ENCODE measurements around the gene XRRA1.

Gene XRRA1

DNA sequence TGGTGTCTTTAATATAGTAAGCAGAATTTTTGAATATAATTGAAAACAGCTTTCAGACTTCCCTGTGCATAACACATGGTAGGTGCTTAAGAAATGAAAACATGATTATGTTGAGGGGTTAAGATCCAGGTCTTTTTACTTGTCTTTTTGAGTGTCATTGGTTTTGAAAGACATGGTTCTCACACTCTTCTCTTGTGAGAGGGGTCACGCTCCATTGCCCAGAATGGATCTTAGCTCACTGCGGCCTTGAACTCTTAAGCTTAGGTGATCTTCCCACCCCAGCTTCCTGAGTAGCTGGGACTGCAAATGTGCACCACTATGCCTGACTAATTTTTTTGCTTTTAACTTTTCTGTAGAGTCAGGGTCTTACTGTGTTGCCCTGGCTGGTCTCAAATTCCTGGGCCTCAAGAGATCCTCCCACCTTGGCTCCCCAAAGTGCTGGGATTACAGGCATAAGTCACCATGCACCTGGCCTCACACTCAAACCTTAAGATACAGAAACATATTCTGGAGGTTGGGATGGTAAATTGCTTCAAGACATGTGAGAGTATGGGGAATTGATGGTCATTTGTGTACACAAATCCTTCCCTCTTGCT is 1.6 kb upstream of the XRRA1 start:
- peak overlapping the region; percentile 97 for H3K4me3 ChIP-seq (replicated peaks; ENCODE audit: low read depth, low read length)
- TF ChIP-seq, protein P1, sequence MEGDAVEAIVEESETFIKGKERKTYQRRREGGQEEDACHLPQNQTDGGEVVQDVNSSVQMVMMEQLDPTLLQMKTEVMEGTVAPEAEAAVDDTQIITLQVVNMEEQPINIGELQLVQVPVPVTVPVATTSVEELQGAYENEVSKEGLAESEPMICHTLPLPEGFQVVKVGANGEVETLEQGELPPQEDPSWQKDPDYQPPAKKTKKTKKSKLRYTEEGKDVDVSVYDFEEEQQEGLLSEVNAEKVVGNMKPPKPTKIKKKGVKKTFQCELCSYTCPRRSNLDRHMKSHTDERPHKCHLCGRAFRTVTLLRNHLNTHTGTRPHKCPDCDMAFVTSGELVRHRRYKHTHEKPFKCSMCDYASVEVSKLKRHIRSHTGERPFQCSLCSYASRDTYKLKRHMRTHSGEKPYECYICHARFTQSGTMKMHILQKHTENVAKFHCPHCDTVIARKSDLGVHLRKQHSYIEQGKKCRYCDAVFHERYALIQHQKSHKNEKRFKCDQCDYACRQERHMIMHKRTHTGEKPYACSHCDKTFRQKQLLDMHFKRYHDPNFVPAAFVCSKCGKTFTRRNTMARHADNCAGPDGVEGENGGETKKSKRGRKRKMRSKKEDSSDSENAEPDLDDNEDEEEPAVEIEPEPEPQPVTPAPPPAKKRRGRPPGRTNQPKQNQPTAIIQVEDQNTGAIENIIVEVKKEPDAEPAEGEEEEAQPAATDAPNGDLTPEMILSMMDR (IDR thresholded peaks at IDR 0.05; ENCODE audit: low read length, missing control alignments): no peak
- no peak for DNase-seq (ENCODE audit: low read depth)

- DNase-seq (ENCODE audit: low read depth): no peak
- peak overlapping the region; percentile 97 for H3K4me3 ChIP-seq (replicated peaks; ENCODE audit: low read depth, low read length)
- TF ChIP-seq, protein P1 (IDR thresholded peaks at IDR 0.05; ENCODE audit: low read length, missing control alignments): no peak
These were observed 854 bp upstream of the XRRA1 start for GRCh38 chr11:74949753-74950137.

DNA sequence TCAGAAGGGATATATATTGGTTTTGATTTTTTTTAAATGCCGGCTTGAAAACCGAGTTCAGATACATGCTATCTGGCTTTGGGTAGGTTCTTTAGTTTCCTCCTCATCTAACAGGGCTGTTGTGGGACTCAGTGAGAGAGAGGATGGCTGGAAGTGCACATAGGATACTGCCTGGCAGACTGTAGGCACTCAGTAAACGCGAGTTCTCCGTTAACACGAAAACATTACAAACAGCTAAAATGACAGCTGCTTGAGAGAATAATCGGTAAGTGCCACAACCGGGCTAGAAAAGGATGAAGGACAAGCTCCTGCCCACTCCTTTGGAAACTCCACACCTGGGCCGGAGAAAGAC is 369 bp downstream of the XRRA1 start:
- peak overlapping the region; percentile 97 for H3K4me3 ChIP-seq (replicated peaks; ENCODE audit: low read depth, low read length)
- DNase-seq (ENCODE audit: low read depth): peak; percentile 30
- TF ChIP-seq, protein P1 (IDR thresholded peaks at IDR 0.05; ENCODE audit: low read length, missing control alignments): no peak

DNA sequence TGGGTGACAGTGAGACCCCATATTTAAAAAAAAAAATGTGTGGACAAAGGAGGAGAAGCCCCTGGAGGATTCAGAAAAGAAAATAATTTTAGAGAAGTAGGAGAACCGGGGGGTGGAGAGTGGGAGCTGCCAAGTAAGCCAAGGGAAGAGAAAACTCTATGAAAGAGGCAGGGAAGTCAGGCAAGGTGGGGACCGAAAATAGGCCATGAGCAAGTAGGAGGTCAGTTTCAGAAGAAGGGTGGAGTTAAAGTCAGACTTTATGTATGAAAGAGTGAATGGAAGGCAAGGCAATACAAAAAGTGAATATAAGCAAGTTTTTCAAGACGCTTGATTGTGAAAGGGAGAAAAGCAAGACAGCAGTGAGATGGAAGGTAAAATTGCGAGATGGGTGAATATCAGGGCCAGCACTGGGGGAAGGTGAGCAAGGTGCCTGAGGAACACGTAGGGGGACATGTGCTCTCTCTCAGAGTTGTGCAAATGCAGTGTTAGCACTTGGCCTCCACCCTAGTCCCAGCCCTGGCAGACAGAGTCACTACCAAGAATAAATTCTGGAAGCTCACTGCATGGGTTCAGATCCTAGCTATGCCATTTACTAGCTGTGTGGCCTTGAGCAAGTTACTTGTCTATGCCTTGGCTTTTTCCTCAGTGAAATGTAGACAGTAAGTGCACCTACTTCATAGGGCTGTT is 6.7 kb downstream of the XRRA1 start:
- DNase-seq (ENCODE audit: low read depth): no peak
- H3K4me3 ChIP-seq (replicated peaks; ENCODE audit: low read depth, low read length): no peak overlapping the region
- TF ChIP-seq, protein P1 (IDR thresholded peaks at IDR 0.05; ENCODE audit: low read length, missing control alignments): no peak

DNA sequence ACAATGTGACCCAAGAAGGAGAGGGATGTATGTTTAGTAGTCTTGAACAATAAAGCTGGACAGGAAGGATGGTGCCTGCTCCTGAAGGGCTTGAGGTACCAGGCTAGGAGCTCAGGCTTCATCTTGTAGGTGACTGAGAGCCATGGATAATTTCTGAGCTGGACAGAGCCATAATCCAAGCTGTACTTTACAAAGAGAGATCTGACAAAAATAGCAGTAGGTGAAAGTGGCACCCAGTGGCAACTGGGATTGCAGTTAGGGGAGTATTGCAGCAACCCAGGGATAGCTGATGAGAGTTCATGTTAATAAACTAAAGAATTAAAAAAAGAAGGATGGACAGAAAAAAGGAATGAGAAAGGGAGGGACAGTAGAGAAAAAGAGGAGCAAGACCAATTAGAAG is 7.4 kb downstream of the XRRA1 start:
- TF ChIP-seq, protein P1 (IDR thresholded peaks at IDR 0.05; ENCODE audit: low read length, missing control alignments): no peak
- DNase-seq (ENCODE audit: low read depth): no peak
- H3K4me3 ChIP-seq (replicated peaks; ENCODE audit: low read depth, low read length): no peak overlapping the region

DNA sequence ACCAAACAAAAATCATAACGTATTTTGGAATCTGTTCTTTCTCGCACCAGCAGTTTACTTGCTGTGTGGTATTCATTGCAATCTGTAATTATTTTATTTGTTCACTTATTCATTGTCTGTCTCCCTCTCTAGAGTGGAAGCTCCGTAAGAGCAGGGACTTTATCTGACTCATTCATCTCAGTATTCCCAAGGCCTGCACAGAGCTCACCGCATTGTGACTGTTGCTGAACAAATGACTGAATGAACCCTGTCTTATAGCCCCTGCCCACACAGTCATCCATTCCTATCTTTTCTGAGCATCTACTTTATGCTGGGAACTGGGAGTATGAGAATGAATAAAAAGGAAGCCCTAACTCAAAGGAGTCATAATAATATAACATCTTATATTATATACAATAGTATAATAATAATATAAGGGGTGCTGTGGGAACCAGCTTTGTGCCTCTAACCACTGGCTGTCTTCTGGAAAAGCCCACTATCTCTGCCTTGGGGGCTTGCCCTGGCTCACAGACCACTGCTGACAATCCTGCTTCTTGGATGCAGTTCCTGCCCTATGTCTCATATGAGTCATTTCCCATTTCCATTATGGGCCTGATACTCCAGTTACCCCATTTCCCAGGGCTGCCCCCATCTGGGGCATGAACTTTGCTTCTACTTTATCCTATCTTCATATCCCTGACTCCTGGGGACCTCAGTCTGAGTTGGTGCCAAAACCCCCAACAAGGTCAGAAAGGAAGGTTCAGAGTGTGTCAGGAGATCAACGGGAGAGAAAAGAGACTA is 11.0 kb downstream of the XRRA1 start:
- peak; percentile 48 for DNase-seq (ENCODE audit: low read depth)
- no peak overlapping the region for H3K4me3 ChIP-seq (replicated peaks; ENCODE audit: low read depth, low read length)
- TF ChIP-seq, protein P1 (IDR thresholded peaks at IDR 0.05; ENCODE audit: low read length, missing control alignments): no peak
